GM18520 (cell line): ENCODE data around the gene DAB2IP.

Source experiments
- ATAC-seq: cut with Tn5 transposase; IDR thresholded peaks from one replicate; pipeline ENCODE4 v1.9.1; 2021; ENCODE audit not compliant: unreplicated experiment

DAB2IP gene

DNA sequence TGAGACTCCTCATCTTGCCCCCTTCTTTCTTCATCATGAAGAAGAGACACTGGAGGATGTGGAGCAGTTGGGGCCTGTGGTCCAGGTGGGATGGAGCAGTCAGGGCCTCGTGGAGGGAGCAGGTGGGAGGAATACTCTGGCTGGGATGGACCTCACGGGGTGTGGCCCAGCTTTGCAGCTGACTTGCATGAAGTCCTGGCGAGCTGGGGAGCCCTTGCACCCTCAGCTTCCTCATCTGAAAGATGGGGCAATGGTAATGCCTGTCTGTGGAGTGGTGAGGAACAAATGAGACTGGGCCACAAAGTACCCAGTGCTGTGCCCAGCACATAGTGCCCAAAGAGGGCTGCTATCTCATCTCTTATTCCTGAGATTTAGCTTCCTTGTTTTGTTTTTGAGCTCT lies 91.5 kb downstream of the DAB2IP start:
- no peak for ATAC-seq

DNA sequence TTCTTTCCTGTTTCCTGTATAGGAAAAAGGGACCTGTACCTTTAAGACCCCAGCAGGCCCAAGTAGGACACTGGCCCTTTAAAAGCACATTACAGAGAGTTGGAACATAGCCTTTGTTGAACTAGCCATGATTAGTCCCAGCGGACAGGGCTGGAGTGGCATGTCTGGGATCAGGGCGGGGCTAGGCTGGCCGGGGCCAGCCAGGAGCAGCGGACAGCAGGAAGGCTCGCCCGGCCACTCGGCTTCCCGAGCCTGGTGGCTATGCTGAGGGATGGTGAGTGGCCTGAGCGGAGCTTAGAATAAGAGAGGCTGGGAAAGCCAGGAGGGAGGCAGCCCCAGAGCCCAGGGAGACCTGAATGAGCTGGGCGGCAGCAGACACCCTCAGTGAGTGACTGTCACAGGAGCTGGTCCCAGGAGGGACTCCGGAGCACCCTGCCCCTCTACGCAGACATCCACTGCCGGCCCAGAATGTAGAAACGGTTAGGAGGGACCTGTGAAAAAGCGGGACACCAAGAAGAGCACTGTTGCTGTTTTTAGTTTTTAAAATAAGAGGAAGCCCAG lies 92.1 kb downstream of the DAB2IP start:
- ATAC-seq = no peak

DNA sequence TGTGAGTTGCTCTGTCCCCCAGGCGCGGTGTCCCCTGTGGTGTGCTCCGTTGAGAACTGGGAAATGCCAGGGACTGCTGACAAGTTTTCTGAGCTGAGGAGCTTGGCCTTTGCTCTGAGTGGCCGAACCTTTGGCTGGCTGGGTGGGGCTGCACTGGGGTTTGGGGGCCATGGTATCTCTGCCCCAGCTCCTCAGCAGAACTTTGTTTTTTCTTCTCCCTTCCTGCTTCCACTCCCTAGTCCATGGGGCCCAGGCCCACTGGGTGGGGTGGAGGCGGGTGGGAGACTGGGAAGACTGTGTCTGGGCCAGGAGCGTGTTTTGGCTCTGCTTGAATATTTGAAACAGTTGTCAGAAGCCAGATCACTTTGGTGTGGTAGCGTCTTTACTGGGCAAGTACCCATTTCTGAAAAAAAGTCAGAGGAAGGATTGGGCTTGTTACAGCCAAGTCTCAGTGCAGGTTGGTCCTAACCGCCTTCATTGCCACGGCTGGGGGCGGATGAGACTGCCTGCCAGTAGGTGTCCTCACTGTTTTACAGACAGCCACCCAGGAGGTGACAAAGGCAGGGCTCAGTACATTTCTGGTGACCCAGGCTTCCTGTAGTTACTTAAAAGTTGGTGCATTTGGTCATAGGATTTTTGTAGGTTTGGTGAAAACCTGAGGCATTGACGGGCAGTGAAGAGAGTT lies 92.7 kb downstream of the DAB2IP start:
- no peak for ATAC-seq

DNA sequence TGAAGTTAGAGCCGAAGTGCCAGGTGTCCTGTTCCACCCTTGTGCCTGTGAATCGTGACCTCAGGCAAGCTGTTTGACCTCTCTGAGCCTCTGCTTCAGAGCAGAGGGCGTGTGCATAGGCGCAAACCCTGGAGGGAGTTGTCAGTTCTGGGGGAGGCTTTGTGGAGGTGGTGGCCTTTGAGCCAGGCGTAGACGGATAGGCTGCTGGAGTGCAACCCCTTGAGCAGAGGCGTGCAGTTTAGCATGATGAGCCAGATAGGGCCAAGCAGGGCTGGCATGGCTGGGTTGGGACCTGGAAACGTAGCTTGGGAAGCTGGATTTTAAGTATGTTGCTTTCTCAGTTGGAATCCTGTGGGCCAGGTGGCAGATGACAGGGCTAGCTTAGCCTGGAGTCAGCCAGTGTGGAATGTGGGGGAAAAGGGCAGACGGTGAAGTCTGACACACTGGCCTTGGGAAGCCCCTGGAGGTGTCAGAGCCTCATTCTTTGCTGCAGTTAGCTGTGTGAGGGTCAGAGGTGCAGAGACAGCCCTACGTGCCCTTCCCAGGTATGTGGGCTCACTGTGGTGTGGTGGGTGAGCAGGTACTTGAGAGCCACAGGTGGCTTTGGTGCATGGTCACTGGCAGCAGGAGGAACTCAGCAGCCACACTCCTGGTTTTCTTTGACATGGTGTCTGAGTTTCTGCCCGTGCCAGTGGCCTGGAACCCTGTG lies 93.4 kb downstream of the DAB2IP start:
- no peak for ATAC-seq

DNA sequence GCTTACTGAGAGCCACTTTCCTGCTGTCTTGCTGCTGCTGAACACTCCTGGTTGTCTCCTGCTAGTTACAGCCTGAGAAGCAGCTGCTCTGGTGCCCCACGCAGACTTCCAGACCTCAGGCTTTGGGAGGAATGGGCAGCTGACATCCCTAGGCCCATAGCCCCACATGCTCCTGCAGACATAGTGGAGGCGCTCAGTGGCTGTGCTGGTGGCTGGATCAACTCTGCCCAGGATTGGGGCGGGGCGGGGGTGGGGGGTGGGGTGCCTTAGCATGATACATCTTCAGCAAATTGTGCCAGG lies 93.9 kb downstream of the DAB2IP start:
- no peak for ATAC-seq

DNA sequence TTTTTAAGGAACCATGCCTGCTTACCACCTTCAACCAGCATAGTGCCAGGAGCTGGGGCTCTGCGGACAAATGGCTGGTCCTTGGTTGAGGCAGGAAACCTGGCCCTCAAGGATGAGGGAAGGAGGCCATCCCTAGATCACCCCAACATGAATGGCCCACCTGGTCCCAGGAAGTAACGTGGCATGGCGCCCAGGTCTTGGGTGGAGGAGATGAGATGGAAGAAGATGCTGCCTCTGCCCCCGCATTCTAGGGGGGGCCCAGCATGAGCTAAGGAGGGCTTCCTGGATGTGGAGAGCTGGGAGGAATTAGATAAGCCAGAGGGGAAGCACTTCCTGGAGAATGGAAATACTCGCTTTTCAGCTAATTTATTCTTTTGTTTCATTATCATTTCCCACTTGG lies 95.0 kb downstream of the DAB2IP start:
- no peak for ATAC-seq

DNA sequence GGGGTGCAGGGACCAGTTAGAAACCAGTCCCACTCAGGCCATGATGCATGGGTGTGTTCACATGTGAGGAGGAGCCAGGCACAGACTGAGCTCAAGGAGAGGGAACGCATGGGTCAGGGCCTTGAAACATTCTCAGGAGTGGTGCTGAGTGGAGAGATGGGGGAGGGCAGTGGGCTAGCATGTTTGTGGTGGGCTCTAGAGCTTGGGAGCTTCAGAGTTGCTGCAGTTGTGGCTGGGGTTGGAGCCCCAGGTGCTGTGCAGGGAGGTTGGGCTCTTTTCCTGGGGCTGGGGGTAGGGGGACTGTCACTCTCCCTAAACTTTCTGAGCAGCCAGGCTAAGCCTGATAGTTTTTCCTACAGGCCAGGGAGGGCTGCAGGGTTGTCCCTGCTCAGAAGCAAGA lies 95.4 kb downstream of the DAB2IP start:
- ATAC-seq = no peak

DNA sequence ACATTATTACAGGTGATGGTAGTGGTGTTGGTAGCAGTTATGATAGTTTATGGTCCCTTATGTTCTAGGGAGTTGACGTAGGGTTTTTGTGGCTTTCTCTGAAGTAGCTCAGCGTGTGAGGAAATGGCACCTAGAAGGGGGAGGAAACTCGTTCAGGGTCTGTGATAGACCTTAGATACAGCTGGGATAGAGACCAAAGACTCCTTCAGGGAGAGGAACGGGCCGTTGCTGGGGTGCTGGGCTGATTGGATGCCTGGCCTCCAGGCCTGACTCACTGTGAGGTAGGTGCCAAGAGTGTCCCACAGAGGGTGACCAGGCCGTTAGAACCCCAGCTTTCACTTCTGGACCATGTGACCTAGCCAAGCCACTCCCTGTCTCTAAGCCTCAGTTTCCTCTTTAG lies 96.6 kb downstream of the DAB2IP start:
- ATAC-seq = no peak

DNA sequence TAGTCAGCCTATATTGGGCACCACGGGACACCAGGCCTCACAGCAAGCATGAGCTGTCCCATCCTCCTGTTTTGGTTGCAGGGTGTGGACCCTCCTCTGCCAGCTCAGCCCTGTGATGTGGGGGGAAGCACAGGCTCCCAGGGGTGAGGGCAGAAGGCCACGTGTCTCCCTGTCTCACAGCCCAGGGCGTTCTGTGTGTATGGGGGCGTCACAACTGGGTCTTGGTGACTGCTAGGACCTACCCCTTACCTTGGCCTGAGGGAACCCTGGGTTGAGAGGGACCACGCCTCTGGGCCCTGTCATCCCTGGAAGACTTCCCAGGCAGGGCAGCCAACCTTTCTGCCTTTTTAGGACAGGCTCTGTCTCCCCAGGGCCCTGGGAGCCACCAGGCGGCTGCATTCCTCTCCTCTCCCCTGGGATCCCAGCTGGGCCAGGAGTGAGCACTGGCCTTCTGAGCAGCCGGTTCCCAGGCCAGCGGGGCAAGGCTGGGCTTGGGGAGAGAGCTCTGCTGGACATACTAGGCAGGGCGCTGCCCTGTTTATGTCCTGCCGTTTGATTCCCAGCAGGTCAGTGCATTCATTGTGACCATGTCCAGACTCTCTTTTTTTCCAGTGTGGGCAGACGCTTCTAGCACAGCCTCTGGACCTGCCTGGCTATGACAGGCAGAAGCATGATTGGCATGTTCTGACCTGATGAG lies 97.4 kb downstream of the DAB2IP start:
- no peak for ATAC-seq

DNA sequence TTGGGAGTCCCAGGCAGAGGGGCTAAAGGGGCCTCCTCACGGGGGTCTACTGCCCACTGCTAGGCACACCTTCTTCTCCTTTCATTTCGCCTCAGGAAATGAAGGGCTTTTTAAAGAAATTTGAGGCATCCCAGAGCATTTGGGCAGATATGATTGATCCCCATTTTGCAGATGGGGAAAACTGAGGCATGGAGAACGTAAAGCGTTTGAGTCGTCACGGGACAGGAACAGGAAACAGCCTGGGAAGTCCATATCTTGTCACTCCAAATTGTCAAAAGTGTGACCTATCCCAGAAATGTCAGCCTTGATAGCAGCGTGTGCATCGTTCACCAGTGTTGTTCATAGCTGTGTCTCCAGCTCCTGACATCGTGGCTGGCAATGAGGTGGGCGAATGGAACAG lies 98.2 kb downstream of the DAB2IP start:
- no peak for ATAC-seq

DNA sequence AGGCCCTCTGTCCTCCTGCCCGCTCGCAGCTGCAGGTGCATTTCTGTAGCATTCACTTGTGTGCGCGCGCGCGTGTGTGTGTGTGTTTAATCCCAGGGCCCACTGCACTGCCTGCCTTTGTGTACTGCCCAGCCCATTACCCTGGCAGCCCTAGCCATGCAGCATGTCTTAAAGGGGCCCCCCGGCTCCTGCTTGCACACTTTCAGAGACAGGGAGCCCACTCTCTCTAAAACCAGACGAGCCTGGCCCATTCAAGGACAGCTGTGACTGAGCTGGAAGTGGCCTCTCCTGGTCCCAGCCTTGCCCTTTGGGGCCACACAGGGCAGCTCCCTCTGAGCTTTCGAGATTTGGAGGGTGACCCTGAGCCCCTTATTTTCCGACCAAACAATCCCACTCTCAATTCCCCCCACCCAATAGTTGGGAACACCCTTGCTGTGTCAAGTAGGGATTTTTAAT lies 98.9 kb downstream of the DAB2IP start:
- no peak for ATAC-seq

DNA sequence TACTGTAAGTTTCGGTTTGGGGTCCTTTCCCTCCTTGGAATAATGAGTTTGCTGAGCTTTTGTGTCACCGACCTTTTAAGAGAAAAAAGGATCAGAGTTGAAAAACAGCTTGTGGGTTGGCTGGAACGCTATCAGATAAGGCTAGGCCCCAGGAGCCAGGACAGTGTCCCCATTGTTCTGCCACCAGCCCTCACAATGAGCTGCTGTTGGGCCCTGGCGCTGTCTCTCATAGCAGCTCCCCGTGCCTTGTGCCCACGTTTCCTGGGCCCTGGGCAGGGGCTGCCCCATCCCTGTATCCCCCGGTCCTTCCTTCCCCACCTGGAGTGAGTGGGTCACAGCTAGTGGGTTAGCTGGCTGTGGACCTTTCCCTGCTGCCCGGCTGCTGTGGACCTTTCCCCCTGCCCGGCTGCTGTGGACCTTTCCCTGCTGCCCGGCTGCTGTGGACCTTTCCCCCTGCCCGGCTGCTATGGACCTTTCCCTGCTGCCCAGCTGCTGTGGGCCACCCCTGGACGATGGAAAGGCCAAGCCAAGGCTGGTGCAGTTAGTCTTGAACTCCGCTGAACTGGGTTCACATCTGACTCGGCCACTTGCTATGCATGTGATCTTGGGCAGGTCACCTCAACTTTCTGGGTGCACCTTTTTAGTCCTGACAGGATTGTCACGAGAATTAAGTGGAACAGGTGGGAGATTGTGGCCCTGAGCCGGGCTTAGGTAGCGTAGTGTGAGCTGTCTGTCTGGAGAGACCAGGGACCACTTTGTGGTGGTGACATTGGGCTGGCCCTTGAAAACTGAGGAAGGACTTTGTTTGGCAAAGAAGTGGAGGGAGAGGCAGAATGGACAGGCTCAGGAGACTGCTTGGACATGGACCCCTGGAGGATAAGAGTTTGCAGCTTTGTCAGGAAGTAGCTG lies 99.5 kb downstream of the DAB2IP start:
- no peak for ATAC-seq

DNA sequence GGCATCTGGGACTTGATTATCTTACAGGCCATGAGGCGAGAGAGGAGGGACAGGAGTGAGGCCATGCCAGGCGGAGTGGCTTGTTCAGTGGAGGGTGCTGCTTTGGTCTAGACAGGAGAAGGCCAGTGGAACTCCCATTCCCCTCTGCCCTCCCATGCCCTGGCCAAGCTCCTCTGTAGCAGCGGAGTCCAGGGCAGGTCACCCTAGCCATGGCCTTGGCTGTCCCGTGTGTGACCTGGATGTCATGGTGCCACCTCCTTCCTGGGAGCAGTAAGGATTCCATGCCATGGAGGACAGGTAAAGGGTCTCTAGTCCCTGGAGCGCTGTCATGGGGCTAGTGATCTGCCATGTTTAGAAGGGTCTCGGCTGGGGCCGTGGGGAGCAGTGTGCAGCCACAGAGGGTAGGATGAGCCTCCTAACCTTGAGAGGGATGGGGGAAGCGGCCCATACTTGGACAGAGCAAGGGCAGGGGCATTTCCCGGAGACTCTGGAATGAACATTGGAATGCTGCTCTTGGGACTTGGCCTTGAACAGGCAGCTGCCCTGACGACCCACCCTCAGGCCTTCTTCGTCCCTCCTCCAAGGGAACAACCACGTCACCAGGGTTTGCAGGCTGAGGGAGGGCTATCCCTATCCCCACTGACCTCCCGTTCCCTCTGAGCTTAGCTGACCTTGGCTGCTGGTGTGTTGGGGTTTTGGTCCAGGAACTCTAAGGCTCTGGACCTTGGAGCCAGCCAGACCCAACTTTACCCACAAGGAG lies 100.4 kb downstream of the DAB2IP start:
- ATAC-seq = no peak

DNA sequence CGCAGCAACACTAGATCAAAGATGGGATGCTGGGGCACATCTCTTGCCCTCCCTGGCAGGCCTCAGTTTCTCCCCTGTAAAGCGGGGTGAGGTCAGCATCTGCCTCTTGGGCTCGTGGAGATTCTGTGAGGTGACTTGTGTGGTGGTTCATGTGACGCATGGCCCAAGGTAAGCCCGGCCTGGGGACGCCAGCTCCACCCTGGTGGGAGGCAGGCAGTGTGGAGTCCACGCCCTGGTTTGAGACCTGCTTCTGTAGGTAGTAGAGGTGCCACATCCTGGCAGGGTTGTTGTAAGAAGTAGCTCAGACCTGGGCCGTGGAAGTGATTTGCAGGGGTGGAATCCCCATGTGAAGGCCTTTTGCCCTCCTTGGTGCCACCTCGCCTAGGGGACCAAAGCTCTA lies 101.5 kb downstream of the DAB2IP start:
- no peak for ATAC-seq

DNA sequence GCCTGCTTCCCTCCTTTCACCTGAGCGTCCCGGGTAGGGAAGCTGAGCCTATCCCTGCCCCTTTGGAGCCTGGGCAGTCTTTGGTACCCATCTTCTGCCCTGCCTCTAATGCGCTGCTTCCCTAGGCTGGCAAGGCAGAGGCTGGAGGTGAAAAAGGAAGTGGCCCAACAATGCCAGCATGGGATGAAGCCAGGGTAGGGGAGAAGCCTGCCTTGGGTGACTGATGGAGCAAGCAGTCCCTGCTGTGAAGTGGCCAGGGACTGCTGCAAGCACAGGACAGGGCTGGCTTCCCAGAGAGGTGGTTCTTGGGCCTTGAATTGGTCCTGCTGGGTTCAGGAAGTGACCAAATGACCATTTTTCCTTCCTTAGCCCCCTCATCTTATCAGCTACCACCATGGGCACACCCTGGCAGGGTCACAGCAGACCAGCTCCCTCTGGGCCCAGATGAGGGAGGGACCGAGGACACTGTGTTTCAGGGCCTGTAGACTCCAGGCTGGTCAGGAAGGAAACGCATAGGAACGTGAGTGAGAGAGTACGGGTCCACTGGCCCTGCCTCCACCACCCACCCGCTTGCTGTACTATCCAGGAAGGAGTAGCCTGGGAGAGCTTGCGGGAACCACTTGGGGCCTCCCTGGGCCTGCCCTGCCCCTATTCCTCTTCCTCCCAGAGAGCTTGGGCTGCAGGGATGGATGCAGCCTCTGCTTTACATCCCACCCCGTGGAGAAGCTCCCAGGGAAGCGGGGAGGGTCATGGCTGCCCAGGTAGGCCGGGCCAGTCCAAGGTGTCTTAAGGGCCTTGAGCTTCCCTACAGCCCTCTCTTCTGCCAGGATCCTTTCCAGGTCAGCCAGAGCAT lies 102.6 kb downstream of the DAB2IP start:
- no peak for ATAC-seq

DNA sequence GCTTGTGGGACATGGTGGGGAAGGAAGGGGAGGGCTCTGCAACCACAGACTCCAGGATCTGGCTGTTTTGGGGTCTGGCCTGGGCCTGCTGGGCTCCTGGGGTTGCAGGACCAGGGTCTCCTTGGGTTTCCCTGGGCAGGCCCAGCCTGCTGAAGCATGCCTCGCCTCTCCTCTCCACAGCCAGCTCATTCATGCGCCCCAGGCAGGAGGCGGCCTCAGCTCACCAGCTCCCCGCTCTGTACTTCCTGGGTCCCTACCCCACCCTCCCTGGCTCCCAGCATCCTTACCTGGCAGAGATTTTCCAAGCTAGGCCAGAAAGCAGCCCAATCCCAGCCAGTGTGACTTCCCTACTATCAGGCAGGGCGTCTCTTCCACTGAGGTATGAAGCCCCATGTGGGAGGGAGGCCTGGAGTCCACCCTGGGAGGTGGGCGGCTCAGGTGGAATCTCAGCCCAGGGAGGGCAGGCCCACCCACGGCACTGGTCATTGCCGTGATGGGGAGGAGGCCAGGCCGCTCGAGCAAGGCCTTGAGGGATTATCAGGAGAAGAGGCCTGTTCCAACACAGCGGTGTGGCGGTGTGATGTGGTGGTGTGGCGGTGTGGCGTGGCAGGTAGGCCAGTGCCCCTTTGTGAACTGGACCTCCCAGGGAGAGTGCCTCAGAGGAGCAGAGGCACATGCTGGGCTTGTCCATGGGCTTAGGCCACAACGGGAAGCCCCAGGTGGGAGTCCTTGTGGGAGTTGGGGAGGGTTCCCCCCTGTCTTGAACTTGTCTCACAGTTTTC lies 103.4 kb downstream of the DAB2IP start:
- ATAC-seq = no peak

DNA sequence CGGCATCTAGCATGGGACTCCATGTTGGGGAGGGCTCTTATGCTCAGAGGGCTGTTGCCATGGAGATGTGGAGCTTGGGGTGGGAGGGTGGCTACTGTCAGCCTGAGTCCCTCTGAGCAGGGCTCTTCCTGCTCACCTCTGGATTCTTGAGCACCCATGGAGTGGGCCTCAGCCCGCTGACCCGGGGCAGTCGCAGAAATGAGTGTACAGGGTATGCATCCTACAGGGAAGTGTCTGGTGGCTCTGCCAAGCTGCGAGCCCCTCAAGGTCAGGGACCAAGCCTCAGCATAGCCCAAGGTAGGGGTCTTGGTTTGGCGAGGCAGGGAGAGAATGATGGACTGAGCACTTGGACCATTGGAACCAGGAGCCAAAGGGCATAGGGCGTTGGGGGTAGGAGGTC lies 104.1 kb downstream of the DAB2IP start:
- no peak for ATAC-seq

DNA sequence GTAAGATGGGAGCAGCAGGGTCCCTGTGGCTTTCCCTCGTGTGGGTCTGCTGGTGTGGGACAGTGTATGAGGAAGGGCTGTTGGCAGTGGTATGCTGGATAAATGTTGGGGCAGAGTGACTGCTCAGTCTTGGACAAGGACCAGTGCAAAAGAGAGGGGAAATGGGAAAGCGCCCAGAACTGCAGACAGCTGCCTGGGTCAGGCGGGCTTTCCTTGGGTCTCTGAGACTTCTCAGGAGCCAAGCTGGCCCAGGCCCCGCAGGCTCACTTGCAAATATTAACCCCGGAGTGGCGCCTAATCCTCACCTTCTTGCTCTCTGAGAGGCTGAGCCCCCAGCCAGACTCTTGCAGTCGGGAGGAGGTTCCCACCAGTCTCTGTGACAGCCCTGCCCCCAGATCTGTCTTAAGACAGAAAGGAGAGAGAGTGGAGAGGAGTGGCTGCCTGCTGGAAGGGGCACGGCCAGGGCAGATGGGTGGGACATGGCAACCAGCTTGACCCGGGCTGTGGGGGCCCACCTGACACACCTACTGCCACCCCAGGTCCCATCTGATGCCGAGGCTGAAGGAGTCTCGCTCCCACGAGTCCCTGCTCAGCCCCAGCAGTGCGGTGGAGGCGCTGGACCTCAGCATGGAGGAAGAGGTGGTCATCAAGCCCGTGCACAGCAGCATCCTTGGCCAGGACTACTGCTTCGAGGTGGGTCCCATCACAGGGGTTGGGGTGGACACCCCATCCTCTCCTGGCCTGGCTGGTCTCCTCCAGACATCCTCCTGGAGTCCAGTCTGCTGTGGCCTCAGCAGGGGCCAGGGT lies 105.2 kb downstream of the DAB2IP start:
- ATAC-seq = no peak
